Neural cell (in vitro differentiated cells): Measurements from ENCODE around the gene KRTAP10-4. TPM values are rescaled to one million over a fixed set of nuclear protein-coding genes. Genes with fewer than 3 reads are reported as not detected.

ENCODE experiments used
- H2AFZ ChIP-seq: fragments of 200-600, 300-800 bp; sonication (generic), shearing (Covaris generic); 2 replicates; pipeline ENCODE4 v1.6.0; 2014; ENCODE audit warnings: low read depth, mild to moderate bottlenecking, antibody characterized with exemption, low read length, moderate library complexity
- H3F3A ChIP-seq: fragments of 200-600 bp; shearing (Covaris generic); 2 replicates; pipeline ENCODE4 v1.6.1; 2016; ENCODE audit warnings: mild to moderate bottlenecking, moderate library complexity, mixed read lengths, antibody characterized with exemption, low read length; ENCODE audit not compliant: insufficient read depth, poor library complexity, severe bottlenecking
- H3K27ac ChIP-seq: fragments of 200-600, 300-800 bp; sonication (generic), shearing (Covaris generic); 2 replicates; pipeline ENCODE4 v1.5.1; 2014; ENCODE audit warnings: mild to moderate bottlenecking, low read length, moderate library complexity
- H3K27me3 ChIP-seq: fragments of 300-800, 200-600 bp; sonication (generic), shearing (Covaris generic); 2 replicates; pipeline ENCODE4 v1.6.0; 2014; ENCODE audit warnings: mild to moderate bottlenecking, low read depth, low read length, moderate library complexity; ENCODE audit not compliant: insufficient read depth
- H3K36me3 ChIP-seq: fragments of 300-800, 200-600 bp; sonication (generic), shearing (Covaris generic); 2 replicates; pipeline ENCODE4 v1.5.1; 2014; ENCODE audit warnings: mild to moderate bottlenecking, antibody characterized with exemption, low read length, moderate library complexity; ENCODE audit not compliant: insufficient read depth
- H3K4me2 ChIP-seq: fragments of 300-800, 200-600 bp; sonication (generic), shearing (Covaris generic); 2 replicates; pipeline ENCODE4 v1.6.0; 2014; ENCODE audit warnings: mild to moderate bottlenecking, low read length
- H3K4me3 ChIP-seq: fragments of 300-800, 200-600 bp; sonication (generic), shearing (Covaris generic); 2 replicates; pipeline ENCODE4 v1.5.1; 2014; ENCODE audit warnings: mild to moderate bottlenecking, low read length, moderate library complexity
- H3K79me2 ChIP-seq: fragments of 200-600 bp; shearing (Covaris generic); replicated peaks from 2 replicates; pipeline ENCODE4 v1.6.0; 2014; ENCODE audit warnings: mild to moderate bottlenecking, low read length, moderate library complexity; ENCODE audit not compliant: insufficient read depth
- H3K9ac ChIP-seq: fragments of 300-800, 200-600 bp; sonication (generic), shearing (Covaris generic); 2 replicates; pipeline ENCODE4 v1.6.1; 2016; ENCODE audit warnings: mild to moderate bottlenecking, low read length, mixed read lengths
- H3K9me2 ChIP-seq: fragments of 200-600 bp; shearing (Covaris generic); 2 replicates; pipeline ENCODE4 v1.6.1; 2016; ENCODE audit warnings: mild to moderate bottlenecking, low read length, mixed read lengths; ENCODE audit not compliant: insufficient read depth
- H3K9me3 ChIP-seq: fragments of 200-600, 300-800 bp; sonication (generic), shearing (Covaris generic); 2 replicates; pipeline ENCODE4 v1.6.1; 2016; ENCODE audit warnings: mild to moderate bottlenecking, mixed run types, low read length, moderate library complexity, mixed read lengths
- H4K20me1 ChIP-seq: fragments of 200-600 bp; shearing (Covaris generic); 2 replicates; pipeline ENCODE4 v1.6.1; 2016; ENCODE audit warnings: mild to moderate bottlenecking, mixed run types; ENCODE audit not compliant: insufficient read depth
- CTCF ChIP-seq: fragments of 450-650 bp; IDR thresholded peaks from 2 replicates; pipeline ENCODE4 v1.5.1; 2014; ENCODE audit warnings: antibody characterized with exemption, mild to moderate bottlenecking, moderate library complexity; ENCODE audit not compliant: poor library complexity, severe bottlenecking
- EP300 ChIP-seq: fragments of 450-650 bp; conservative IDR thresholded peaks from 2 replicates; pipeline ENCODE4 v1.6.1; 2014; ENCODE audit warnings: antibody characterized with exemption, mild to moderate bottlenecking, moderate library complexity; ENCODE audit not compliant: poor library complexity, severe bottlenecking
- EZH2 ChIP-seq: fragments of 200-600, 300-800 bp; shearing (Covaris generic), sonication (generic); IDR thresholded peaks from 2 replicates; pipeline ENCODE4 v1.6.1; 2014; ENCODE audit warnings: antibody characterized with exemption, low read length, borderline replicate concordance, mild to moderate bottlenecking; ENCODE audit not compliant: insufficient read depth, poor library complexity, severe bottlenecking
- MXI1 ChIP-seq: fragments of 450-650 bp; conservative IDR thresholded peaks from 2 replicates; pipeline ENCODE4 v1.6.1; 2014; ENCODE audit warnings: antibody characterized with exemption, mild to moderate bottlenecking; ENCODE audit not compliant: poor library complexity, severe bottlenecking
- POLR2AphosphoS5 ChIP-seq: IDR thresholded peaks from 2 replicates; pipeline ENCODE4 v1.6.1; 2012
- RAD21 ChIP-seq: fragments of 450-650 bp; conservative IDR thresholded peaks from 2 replicates; pipeline ENCODE4 v1.6.1; 2014; ENCODE audit warnings: antibody characterized with exemption, mild to moderate bottlenecking, moderate library complexity
- REST ChIP-seq: IDR thresholded peaks from 2 replicates; pipeline ENCODE4 v1.6.1; 2012; ENCODE audit warnings: borderline replicate concordance
- SMC3 ChIP-seq: fragments of 450-650 bp; conservative IDR thresholded peaks from 2 replicates; pipeline ENCODE4 v1.6.1; 2014; ENCODE audit warnings: antibody characterized with exemption, mild to moderate bottlenecking, moderate library complexity; ENCODE audit not compliant: poor library complexity
- TAF1 ChIP-seq: IDR thresholded peaks from 2 replicates; pipeline ENCODE4 v1.6.1; 2012; ENCODE audit warnings: low read depth
- polyA plus RNA-seq: library from polyadenylated mRNA; depleted of rRNA; stranded (reverse); fragments of >200 nt; gene quantifications from 2 replicates; pipeline ENCODE4 v1.2.3, GENCODE V29; 2014

Gene KRTAP10-4
- polyA plus RNA-seq, 1 donor from 2014 or later = not detected

GRCh38 chr21:44571296-44571695 is 2.2 kb upstream of the KRTAP10-4 start:
- Histone ChIP-seq H3K9me2 (no peaks in the 10 kb centered on the region), H4K20me1 (no peaks in the 10 kb centered on the region), H3K27me3 (no peaks in the 10 kb centered on the region), H3F3A (no peaks in the 10 kb centered on the region), H2AFZ (no peak overlapping the region), H3K9ac (no peak overlapping the region), H3K9me3 (peaks cover 10% of the 10 kb centered on the region), H3K4me2 (no peak overlapping the region), H3K36me3 (no peaks in the 10 kb centered on the region), H3K79me2 (no peaks in the 10 kb centered on the region), H3K4me3 (no peak overlapping the region), H3K27ac (no peak overlapping the region)
- no peak for TF ChIP-seq MXI1
- no peak for TF ChIP-seq SMC3
- TF ChIP-seq CTCF = no peak
- TF ChIP-seq TAF1 = no peak
- no peak for TF ChIP-seq EZH2
- no peak for TF ChIP-seq RAD21
- no peak for TF ChIP-seq EP300
- no peak for TF ChIP-seq POLR2AphosphoS5
- no peak for TF ChIP-seq REST

- Histone ChIP-seq H3K4me3 (no peak overlapping the region), H3K9ac (no peak overlapping the region), H3K27me3 (no peaks in the 10 kb centered on the region), H3K9me2 (no peaks in the 10 kb centered on the region), H3K36me3 (no peaks in the 10 kb centered on the region), H3K79me2 (no peaks in the 10 kb centered on the region), H4K20me1 (no peaks in the 10 kb centered on the region), H3K4me2 (no peak overlapping the region), H3K9me3 (peaks cover 10% of the 10 kb centered on the region), H3F3A (no peaks in the 10 kb centered on the region), H3K27ac (no peak overlapping the region), H2AFZ (no peak overlapping the region)
- TF ChIP-seq POLR2AphosphoS5 = no peak
- TF ChIP-seq EP300 = no peak
- no peak for TF ChIP-seq MXI1
- no peak for TF ChIP-seq TAF1
- TF ChIP-seq SMC3 = no peak
- TF ChIP-seq RAD21 = no peak
- no peak for TF ChIP-seq CTCF
- TF ChIP-seq REST = no peak
Observed at GRCh38 chr21:44571844-44572782, 1.4 kb upstream of the KRTAP10-4 start.
